K562 treated with DMSO at 1 percent for 24 hours (cell line): ENCODE measurements around the gene TRIM56. TPM values are rescaled to one million over a fixed set of nuclear protein-coding genes. Genes with fewer than 3 reads are reported as not detected.

ENCODE experiments used
- total RNA-seq: library from RNA; unstranded; fragments of 300-600 nt; gene quantifications from 2 replicates; pipeline ENCODE4 v1.2.3, GENCODE V29; 2022; ENCODE audit warnings: low read depth; ENCODE audit not compliant: insufficient read depth

The TRIM56 gene
- 23.1 and 23.6 TPM in 2 replicates for total RNA-seq

GRCh38 chr7:101085162-101085964 lies at the start of gene TRIM56:
TSS of gene TRIM56 (plus strand) at chr7:101085481. CDS start at chr7:101087313, 1,832 bp downstream.

GRCh38 chr7:101126651-101127459 lies 41.6 kb downstream of the TRIM56 start, which contains the start of gene SERPINE1:
TSS of gene SERPINE1 (plus strand) at chr7:101127104. CDS start at chr7:101128394, 1,290 bp downstream.

Other genes with a start within 250 kb of the TRIM56 start
- 16.7 and 17.7 TPM in 2 replicates for gene SLC12A9, start 232.8 kb upstream of the TRIM56 start, total RNA-seq
- gene TRIP6, start 218.1 kb upstream of the TRIM56 start, total RNA-seq: 77.8 and 85.2 TPM in 2 replicates
- gene SRRT, start 210.4 kb upstream of the TRIM56 start, total RNA-seq: 126 and 134 TPM in 2 replicates
- 3.2 TPM in 1 of 2 replicates, not detected in the other for gene UFSP1, start 195.8 kb upstream of the TRIM56 start, total RNA-seq
- gene ACHE, start 189.6 kb upstream of the TRIM56 start, total RNA-seq: 3.3 and 3.7 TPM in 2 replicates
- 1.3 and 2.5 TPM in 2 replicates for gene MUC3A, start 135.9 kb upstream of the TRIM56 start, total RNA-seq
- gene MUC12, start 115.9 kb upstream of the TRIM56 start, total RNA-seq: 1.5 TPM in 1 of 2 replicates, not detected in the other
- not detected in 2 replicates for gene MUC17, start 65.4 kb upstream of the TRIM56 start, total RNA-seq
- 2.8 and 3.3 TPM in 2 replicates for gene SERPINE1, start 41.6 kb downstream of the TRIM56 start, total RNA-seq
- 101 and 118 TPM in 2 replicates for gene AP1S1, start 69.0 kb downstream of the TRIM56 start, total RNA-seq
- gene VGF, start 80.1 kb downstream of the TRIM56 start, total RNA-seq: 0.91 and 1.0 TPM in 2 replicates
- 0.16 TPM in 1 of 2 replicates, not detected in the other for gene NAT16, start 94.8 kb downstream of the TRIM56 start, total RNA-seq
- gene MOGAT3, start 115.6 kb downstream of the TRIM56 start, total RNA-seq: not detected in 2 replicates
- 86.0 and 89.6 TPM in 2 replicates for gene PLOD3, start 132.1 kb downstream of the TRIM56 start, total RNA-seq
- 144 and 145 TPM in 2 replicates for gene ZNHIT1, start 132.7 kb downstream of the TRIM56 start, total RNA-seq
- gene CLDN15, start 152.3 kb downstream of the TRIM56 start, total RNA-seq: 26.4 and 30.3 TPM in 2 replicates
- 145 and 172 TPM in 2 replicates for gene FIS1, start 159.6 kb downstream of the TRIM56 start, total RNA-seq
- gene IFT22, start 236.3 kb downstream of the TRIM56 start, total RNA-seq: 18.8 and 22.8 TPM in 2 replicates